Fibroblast of lung (primary cell): ENCODE results near the gene NUFIP2. TPM values are rescaled to one million over a fixed set of nuclear protein-coding genes. Genes with fewer than 3 reads are reported as not detected.

ENCODE experiments used
- DNase-seq, 2 donors: peaks; one replicate each; pipeline versions ENCODE4 v3.0.0 to v3.0.0-alpha.2; 2010; ENCODE audit warnings: low read depth in 2 of 2
- H2AFZ ChIP-seq: 2 replicates; pipeline ENCODE4 v1.5.1; 2012; ENCODE audit warnings: low read length, control low read depth, inconsistent platforms
- H3K27ac ChIP-seq: 2 replicates; pipeline ENCODE4 v1.5.1; 2011; ENCODE audit warnings: low read length, control low read depth; ENCODE audit not compliant: insufficient read depth
- H3K27me3 ChIP-seq: 2 replicates; pipeline ENCODE4 v1.5.1; 2011; ENCODE audit warnings: mild to moderate bottlenecking, low read length; ENCODE audit not compliant: control insufficient read depth, insufficient read depth
- H3K36me3 ChIP-seq: 2 replicates; pipeline ENCODE4 v1.5.1; 2011; ENCODE audit warnings: low read length; ENCODE audit not compliant: control insufficient read depth, insufficient read depth
- H3K4me1 ChIP-seq: 2 replicates; pipeline ENCODE4 v1.5.1; 2011; ENCODE audit warnings: low read length; ENCODE audit not compliant: control insufficient read depth, insufficient read depth; ENCODE audit errors: extremely low read depth
- H3K4me2 ChIP-seq: 2 replicates; pipeline ENCODE4 v1.5.1; 2011; ENCODE audit warnings: low read length, control low read depth; ENCODE audit not compliant: insufficient read depth; ENCODE audit errors: extremely low read depth
- H3K4me3 ChIP-seq, 4 experiments: fragments of 200-600 bp in 1 of 4; sonication (generic) in 1 of 4; replicated peaks in 1 of 4; 2 replicates each; pipeline ENCODE4 v1.5.1; 2011 to 2016; ENCODE audit warnings: low read length in 4 of 4, low read depth in 3 of 4, mild to moderate bottlenecking in 3 of 4, control low read depth in 2 of 4, inconsistent platforms in 1 of 4, mixed read lengths in 1 of 4; ENCODE audit not compliant: insufficient read depth in 1 of 4; ENCODE audit errors: control extremely low read depth in 1 of 4
- H3K79me2 ChIP-seq: 2 replicates; pipeline ENCODE4 v1.5.1; 2012; ENCODE audit warnings: mild to moderate bottlenecking, low read length, inconsistent platforms; ENCODE audit not compliant: control insufficient read depth, insufficient read depth
- H3K9ac ChIP-seq: 2 replicates; pipeline ENCODE4 v1.5.1; 2011; ENCODE audit warnings: mild to moderate bottlenecking, low read length, control low read depth; ENCODE audit not compliant: insufficient read depth
- H3K9me3 ChIP-seq: 2 replicates; pipeline ENCODE4 v1.5.1; 2012; ENCODE audit warnings: low read depth, low read length; ENCODE audit not compliant: control insufficient read depth, insufficient read depth
- H4K20me1 ChIP-seq: 2 replicates; pipeline ENCODE4 v1.5.1; 2011; ENCODE audit warnings: low read length; ENCODE audit not compliant: control insufficient read depth, insufficient read depth; ENCODE audit errors: extremely low read depth
- EZH2 ChIP-seq: IDR thresholded peaks from 2 replicates; pipeline ENCODE4 v1.5.1; 2012; ENCODE audit warnings: low read length, control low read depth, mild to moderate bottlenecking; ENCODE audit errors: missing control alignments
- polyA plus RNA-seq, 2 donors: library from polyadenylated mRNA; depleted of rRNA in 1 of 2; stranded (reverse) in 1 of 2; unstranded in 1 of 2; fragments of >200 nt; gene quantifications; 2 replicates each; pipeline ENCODE4 v1.2.1, GENCODE V29; 2011 to 2012; ENCODE audit warnings: missing spikeins in 1 of 2
- total RNA-seq: library from RNA; depleted of rRNA; stranded (reverse); fragments of >200 nt; gene quantifications from 2 replicates; pipeline ENCODE4 v1.2.1, GENCODE V29; 2014
- TF ChIP-seq, protein P1 (sequence below), 2 donors: IDR thresholded peaks in 1 of 2; conservative IDR thresholded peaks in 1 of 2; 1 replicate in 1 of 2; 2 replicates in 1 of 2; pipeline ENCODE4 v1.5.1; 2011 to 2012; ENCODE audit warnings: low read length in 2 of 2, control low read depth in 1 of 2, inconsistent platforms in 1 of 2, low read depth in 1 of 2, mild to moderate bottlenecking in 1 of 2

NUFIP2 gene
- total and polyA plus RNA-seq, 2 donors (not counting 1 experiment from before 2014, with no cell fraction given) = 12.3 to 33.2 TPM

DNA sequence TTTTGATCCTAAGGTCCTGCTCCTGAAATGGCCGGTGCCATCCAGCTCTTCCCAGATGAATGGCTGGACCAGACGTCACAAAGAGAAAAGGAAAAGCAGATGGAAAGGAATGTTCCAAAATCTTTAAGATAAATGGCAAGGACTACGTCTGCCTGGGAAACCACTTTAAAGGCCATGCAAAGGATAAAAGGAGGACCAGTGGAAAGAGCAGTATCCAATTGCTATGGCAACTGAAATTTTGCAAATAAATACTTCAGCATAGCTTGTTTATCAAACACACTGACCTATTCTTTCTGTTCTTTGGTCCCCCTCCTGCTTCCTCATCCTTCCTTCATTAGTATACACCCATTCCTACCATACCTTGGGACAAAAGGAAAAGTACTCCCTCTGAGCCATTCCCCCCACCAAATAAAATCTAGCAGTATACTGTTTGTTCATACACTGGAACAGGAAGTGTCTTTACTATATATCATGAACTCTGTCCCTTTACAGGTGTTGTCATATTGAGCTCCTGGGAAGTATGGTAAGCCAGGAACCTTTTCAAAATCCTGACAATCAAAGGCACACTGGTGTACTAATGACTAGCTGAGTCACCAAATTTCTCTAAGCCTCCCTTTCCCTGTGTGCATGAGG, 37.2 kb upstream of the NUFIP2 start:
- peaks cover 3% of the 10 kb centered on the region for H3K27me3 ChIP-seq
- TF ChIP-seq EZH2 = no peak
- TF ChIP-seq, protein P1, sequence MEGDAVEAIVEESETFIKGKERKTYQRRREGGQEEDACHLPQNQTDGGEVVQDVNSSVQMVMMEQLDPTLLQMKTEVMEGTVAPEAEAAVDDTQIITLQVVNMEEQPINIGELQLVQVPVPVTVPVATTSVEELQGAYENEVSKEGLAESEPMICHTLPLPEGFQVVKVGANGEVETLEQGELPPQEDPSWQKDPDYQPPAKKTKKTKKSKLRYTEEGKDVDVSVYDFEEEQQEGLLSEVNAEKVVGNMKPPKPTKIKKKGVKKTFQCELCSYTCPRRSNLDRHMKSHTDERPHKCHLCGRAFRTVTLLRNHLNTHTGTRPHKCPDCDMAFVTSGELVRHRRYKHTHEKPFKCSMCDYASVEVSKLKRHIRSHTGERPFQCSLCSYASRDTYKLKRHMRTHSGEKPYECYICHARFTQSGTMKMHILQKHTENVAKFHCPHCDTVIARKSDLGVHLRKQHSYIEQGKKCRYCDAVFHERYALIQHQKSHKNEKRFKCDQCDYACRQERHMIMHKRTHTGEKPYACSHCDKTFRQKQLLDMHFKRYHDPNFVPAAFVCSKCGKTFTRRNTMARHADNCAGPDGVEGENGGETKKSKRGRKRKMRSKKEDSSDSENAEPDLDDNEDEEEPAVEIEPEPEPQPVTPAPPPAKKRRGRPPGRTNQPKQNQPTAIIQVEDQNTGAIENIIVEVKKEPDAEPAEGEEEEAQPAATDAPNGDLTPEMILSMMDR (conservative IDR thresholded peaks at IDR 0.05 in 1 of 2, IDR thresholded peaks at IDR 0.05 in 1 of 2; ENCODE audit: low read depth in 1 of 2, low read length in 2 of 2) = no peak
- H3K79me2 ChIP-seq = no peaks in the 10 kb centered on the region
- no peak overlapping the region for H3K4me3 ChIP-seq
- H3K4me2 ChIP-seq = no peak overlapping the region
- no peak overlapping the region for H3K9ac ChIP-seq
- no peak for DNase-seq
- H3K27ac ChIP-seq = no peak overlapping the region
- H4K20me1 ChIP-seq = no peaks in the 10 kb centered on the region
- H2AFZ ChIP-seq = no peak overlapping the region
- no peaks in the 10 kb centered on the region for H3K4me1 ChIP-seq
- H3K9me3 ChIP-seq = no peaks in the 10 kb centered on the region
- H3K36me3 ChIP-seq = no peaks in the 10 kb centered on the region

- no peak overlapping the region for H2AFZ ChIP-seq
- no peaks in the 10 kb centered on the region for H3K36me3 ChIP-seq
- H3K27ac ChIP-seq = no peak overlapping the region
- TF ChIP-seq, protein P1 (conservative IDR thresholded peaks at IDR 0.05 in 1 of 2, IDR thresholded peaks at IDR 0.05 in 1 of 2; ENCODE audit: low read depth in 1 of 2, low read length in 2 of 2) = no peak
- TF ChIP-seq EZH2 = no peak
- no peak for DNase-seq
- H3K4me2 ChIP-seq = no peak overlapping the region
- no peak overlapping the region for H3K4me3 ChIP-seq
- no peaks in the 10 kb centered on the region for H4K20me1 ChIP-seq
- H3K79me2 ChIP-seq = no peaks in the 10 kb centered on the region
- H3K9me3 ChIP-seq = no peaks in the 10 kb centered on the region
- H3K27me3 ChIP-seq = peaks cover 3% of the 10 kb centered on the region
- no peak overlapping the region for H3K9ac ChIP-seq
- no peaks in the 10 kb centered on the region for H3K4me1 ChIP-seq
Measured at GRCh38 chr17:29327412-29327811, 33.5 kb upstream of the NUFIP2 start.

- Histone ChIP-seq H3K27ac (no peak overlapping the region), H3K36me3 (no peaks in the 10 kb centered on the region), H3K27me3 (no peaks in the 10 kb centered on the region), H3K9ac (no peak overlapping the region), H2AFZ (no peak overlapping the region), H3K79me2 (no peaks in the 10 kb centered on the region), H3K4me1 (no peaks in the 10 kb centered on the region), H4K20me1 (no peaks in the 10 kb centered on the region), H3K9me3 (no peaks in the 10 kb centered on the region), H3K4me3 (no peak overlapping the region), H3K4me2 (no peak overlapping the region)
- TF ChIP-seq EZH2 = no peak
- TF ChIP-seq, protein P1 (conservative IDR thresholded peaks at IDR 0.05 in 1 of 2, IDR thresholded peaks at IDR 0.05 in 1 of 2; ENCODE audit: low read depth in 1 of 2, low read length in 2 of 2) = no peak
- DNase-seq = no peak
Measured at GRCh38 chr17:29326023-29326813, 32.3 kb upstream of the NUFIP2 start.
